Inflammatory macrophage treated with lipopolysaccharide for 1 hour (primary cell): ENCODE data around the gene BRD2.
A peak's percentile ranks its signal among the peaks of the same experiment; 100 is the strongest.
"Not testable (repeated sequence)": the region's sequence is repeated elsewhere in the genome, so short reads cannot be mapped to it uniquely, and the experiment has no call there.

Experiments used
- DNase-seq, 2 donors: peaks; one replicate each; pipeline ENCODE4 v3.0.0-alpha.2; 2020 to 2022

Gene BRD2

GRCh38 chr6:32968093-32968866, at the start of gene BRD2:
TSS of gene BRD2 (plus strand) at chr6:32968594. CDS start at chr6:32972899, 4,305 bp downstream.
- peak; percentile 95 for DNase-seq

- DNase-seq, result no peak
Observed at GRCh38 chr6:32920715-32921114, 47.7 kb upstream of the BRD2 start.

- DNase-seq, result no peak
Observed at GRCh38 chr6:32922083-32922482, 46.3 kb upstream of the BRD2 start.

- no peak for DNase-seq
Observed at GRCh38 chr6:32931211-32931610, 37.2 kb upstream of the BRD2 start.

GRCh38 chr6:32932132-32932868, 36.1 kb upstream of the BRD2 start:
- DNase-seq, result no peak

- peak; percentile 56 to 91 for DNase-seq
Observed at GRCh38 chr6:32933661-32934085, 34.7 kb upstream of the BRD2 start.

- DNase-seq, result no peak
Observed at GRCh38 chr6:32935551-32936238, 32.7 kb upstream of the BRD2 start.

GRCh38 chr6:32936239-32937152, 31.9 kb upstream of the BRD2 start:
- DNase-seq, result peak in 1 of 2 donors; percentile 78

- DNase-seq, result peak in 1 of 2 donors; percentile 59
Observed at GRCh38 chr6:32937230-32937633, 31.2 kb upstream of the BRD2 start.

- no peak for DNase-seq
Observed at GRCh38 chr6:32938494-32938893, 29.9 kb upstream of the BRD2 start.

- DNase-seq, result peak; percentile 86 to 90
Observed at GRCh38 chr6:32940656-32941213, 27.7 kb upstream of the BRD2 start, which contains the start of gene HLA-DMB. TSS of gene HLA-DMB (minus strand) at chr6:32941028. CDS start at chr6:32940807, 221 bp downstream.

- no peak for DNase-seq
Observed at GRCh38 chr6:32941214-32941768, 27.1 kb upstream of the BRD2 start.

- not testable (repeated sequence) for DNase-seq
Observed at GRCh38 chr6:32942555-32943123, 25.8 kb upstream of the BRD2 start.

- DNase-seq, result peak; percentile 89
Observed at GRCh38 chr6:32943864-32944649, 24.3 kb upstream of the BRD2 start.

- DNase-seq, result peak; percentile 57 to 85
Observed at GRCh38 chr6:32945108-32945760, 23.2 kb upstream of the BRD2 start.

GRCh38 chr6:32945953-32946352, 22.4 kb upstream of the BRD2 start:
- DNase-seq, result no peak

GRCh38 chr6:32946893-32947292, 21.5 kb upstream of the BRD2 start:
- DNase-seq, result no peak

- DNase-seq, result peak in 1 of 2 donors; percentile 47
Observed at GRCh38 chr6:32947552-32948465, 20.6 kb upstream of the BRD2 start.

GRCh38 chr6:32949113-32949512, 19.3 kb upstream of the BRD2 start:
- no peak for DNase-seq
